HG03064 (cell line): ENCODE data around the gene ADAMTS6.
"Not testable (repeated sequence)": the region's sequence is repeated elsewhere in the genome, so short reads cannot be mapped to it uniquely, and the experiment has no call there.

Source experiments
- ATAC-seq: cut with Tn5 transposase; IDR thresholded peaks from one replicate; pipeline ENCODE4 v1.9.1; 2021; ENCODE audit warnings: low read depth; ENCODE audit not compliant: unreplicated experiment

Gene ADAMTS6

GRCh38 chr5:65209341-65209740 is 272.4 kb downstream of the ADAMTS6 start:
- no peak for ATAC-seq

DNA sequence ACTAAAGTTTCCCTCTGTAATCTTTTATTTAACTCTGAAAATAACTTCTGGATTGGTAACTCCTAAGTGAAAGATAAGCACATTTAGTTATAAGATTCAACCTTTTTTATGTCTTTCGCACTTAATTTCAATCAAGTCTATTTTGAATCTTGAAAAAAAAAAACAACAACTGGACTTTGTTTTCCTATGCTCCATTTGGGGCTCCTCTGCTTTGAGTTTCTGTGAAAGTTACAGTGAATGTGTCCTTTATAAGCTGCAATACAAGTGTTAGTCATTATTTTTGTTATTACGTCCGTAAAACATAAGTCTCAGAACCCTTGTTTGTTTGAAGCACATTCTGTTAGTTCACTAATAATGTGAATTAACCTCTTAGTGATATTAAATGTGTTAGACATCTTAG is 276.8 kb downstream of the ADAMTS6 start:
- ATAC-seq: no peak

GRCh38 chr5:65203746-65204145 is 278.0 kb downstream of the ADAMTS6 start:
- no peak for ATAC-seq

GRCh38 chr5:65199993-65200675 is 281.6 kb downstream of the ADAMTS6 start:
- no peak for ATAC-seq

- no peak for ATAC-seq
Observed at GRCh38 chr5:65198456-65199120, 283.1 kb downstream of the ADAMTS6 start.

DNA sequence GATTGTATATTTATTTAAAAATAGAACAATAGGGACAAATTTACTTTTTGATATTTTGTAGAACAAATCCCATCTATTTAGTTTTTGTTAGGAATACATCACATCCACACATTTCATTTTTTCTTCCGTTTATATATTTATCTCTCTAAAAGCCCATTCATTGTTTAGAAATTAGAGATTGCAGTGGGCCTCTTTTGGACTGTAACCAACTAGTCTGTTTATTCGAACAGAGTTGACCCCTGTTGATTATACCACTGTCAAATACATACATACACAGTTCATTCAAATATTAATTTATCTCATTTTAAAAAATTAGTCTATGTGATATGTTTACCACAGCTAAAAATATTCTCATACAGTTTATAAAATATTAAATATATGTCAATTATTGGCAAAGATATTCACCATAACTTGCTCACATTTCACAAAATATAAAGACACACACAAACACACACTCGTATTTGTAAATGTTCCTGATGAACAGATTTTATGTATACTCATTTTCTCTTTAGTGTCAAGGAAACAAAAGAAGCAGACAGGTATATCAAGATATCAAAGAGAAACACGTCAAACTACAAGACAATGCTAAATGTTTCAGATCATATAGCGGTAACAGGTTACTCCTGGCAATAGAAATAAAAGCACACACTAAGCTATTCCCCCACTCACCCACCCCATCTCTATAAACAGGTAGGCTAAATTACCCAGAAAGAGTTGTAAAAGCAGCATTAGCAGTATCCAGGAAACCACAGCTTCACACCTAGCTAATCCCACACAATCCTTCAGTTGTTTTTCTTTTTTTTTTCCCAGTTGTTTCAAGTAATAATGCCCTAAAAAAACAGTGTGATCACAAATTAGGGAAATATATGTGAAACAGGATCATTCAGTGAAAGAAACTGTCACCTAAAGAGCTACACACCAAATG is 283.9 kb downstream of the ADAMTS6 start:
- ATAC-seq: no peak

- no peak for ATAC-seq
Observed at GRCh38 chr5:65194871-65195270, 286.8 kb downstream of the ADAMTS6 start.

GRCh38 chr5:65192331-65192730 is 289.4 kb downstream of the ADAMTS6 start:
- no peak for ATAC-seq

GRCh38 chr5:65191554-65192135 is 290.1 kb downstream of the ADAMTS6 start:
- no peak for ATAC-seq

GRCh38 chr5:65190328-65191053 is 291.2 kb downstream of the ADAMTS6 start:
- ATAC-seq: no peak

DNA sequence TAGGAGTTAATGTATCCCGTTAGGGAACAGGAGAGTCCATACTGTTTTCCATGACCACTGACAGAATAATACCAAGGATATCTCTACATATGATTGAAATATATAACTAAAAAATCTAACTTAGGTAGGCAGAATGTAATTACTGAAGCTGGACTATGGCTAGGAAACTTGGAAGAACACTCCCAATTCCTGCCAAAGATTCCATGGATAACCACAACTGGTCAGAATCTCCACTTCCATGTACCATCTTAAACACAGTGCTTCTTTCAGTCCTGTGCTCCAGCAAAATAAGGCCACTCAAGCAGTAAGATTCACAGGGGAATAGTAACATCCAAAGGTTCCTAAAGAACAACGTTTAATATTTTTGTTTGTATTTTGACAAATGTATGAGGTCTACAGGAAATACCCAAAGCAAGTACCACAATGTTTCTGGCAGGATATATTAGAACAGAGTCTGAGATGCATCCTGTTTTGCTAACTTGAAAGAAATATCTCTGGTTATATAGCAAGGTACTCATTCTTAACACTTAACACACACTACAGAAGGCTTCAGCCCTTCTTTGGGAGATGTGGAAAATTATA is 295.0 kb downstream of the ADAMTS6 start:
- ATAC-seq: no peak

DNA sequence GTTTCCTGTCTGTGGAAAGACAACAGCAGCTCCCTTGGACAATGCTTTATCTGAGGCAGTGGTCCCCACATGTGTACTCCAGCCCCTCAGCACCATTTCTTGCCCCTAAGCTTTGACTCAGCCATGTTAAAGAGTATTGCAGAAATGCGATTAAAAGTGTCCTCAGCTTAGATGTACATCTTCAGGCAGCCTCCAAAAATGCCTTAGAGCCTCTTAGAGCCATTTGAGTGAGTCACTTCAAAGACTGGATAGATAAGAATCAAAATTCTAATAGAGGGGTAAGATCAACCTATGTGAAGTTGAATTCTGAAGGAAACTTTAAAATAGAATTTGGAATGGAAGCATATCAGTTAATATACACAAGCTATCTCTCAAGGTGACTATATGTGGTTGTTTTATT is 296.3 kb downstream of the ADAMTS6 start:
- ATAC-seq: no peak

DNA sequence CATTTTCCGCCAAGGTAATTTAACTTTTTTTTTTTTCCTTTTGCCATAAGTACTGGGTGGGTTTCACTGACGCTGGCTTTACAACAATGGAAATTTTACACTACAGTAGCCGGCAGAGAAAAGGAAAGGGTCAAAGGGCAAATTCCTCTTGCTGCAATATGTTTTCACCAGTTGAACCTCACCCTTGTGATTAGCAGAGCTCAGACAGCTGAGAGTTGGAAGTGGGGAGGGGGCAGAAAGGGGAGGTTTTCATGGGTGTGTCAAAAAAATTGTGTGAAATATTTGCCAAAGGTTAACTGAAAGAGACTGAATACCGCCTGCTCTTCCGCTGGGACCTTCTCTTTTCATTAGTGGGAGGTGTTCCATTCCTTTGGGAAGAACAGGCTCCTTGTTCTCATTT is 296.9 kb downstream of the ADAMTS6 start:
- no peak for ATAC-seq

DNA sequence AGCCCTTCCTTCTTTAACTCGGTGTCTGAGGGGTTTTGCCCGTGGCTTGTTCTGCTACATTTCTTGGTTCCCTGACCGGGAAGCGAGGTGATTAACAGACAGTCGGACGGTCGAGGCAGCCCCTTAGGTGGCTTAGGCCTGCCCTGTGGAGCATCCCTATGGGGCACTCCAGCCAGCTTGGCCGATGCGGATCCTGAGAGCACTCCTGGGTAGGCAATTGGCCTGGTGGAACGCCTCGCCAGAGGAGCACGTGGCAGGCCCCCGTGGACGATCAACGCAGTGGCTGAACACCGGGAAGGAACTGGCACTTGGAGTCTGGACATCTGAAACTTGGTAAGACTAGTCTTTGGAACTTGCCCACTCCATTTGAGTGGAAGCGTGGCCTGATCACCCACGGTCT is 307.5 kb downstream of the ADAMTS6 start:
- not testable (repeated sequence) for ATAC-seq

- no peak for ATAC-seq
Observed at GRCh38 chr5:65173130-65173525, 308.6 kb downstream of the ADAMTS6 start.

DNA sequence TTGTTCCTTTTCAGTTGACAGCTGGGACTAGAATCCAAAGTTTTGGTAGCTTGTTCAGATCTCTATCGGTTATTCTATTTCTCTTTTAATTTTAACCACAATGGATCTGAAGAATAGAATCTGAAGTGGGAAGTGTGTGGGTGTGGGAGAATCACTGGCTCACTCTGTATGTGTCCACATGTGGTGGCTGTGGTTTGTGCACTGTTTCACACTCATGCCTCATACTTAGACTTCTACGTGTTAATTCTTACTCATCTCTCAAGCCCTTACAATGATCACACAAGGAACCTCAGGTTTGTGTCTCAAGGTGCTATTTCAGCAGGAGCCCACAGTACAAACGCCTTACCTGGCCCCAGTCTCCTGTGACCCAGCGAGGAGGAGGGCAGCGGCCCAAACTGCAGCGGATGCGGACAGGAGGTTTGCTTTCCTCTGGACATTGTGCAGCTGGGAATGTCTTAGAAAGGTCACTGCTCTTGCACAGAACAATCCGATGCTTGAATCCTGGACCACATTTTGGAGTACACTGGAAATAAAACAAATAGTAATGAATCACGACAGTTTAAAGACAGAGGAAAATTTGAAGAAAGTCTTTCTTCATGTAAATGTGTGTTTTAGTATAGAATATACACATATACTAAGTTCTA is 309.1 kb downstream of the ADAMTS6 start:
- peak; percentile 98 for ATAC-seq

GRCh38 chr5:65171645-65172044 is 310.1 kb downstream of the ADAMTS6 start:
- no peak for ATAC-seq

DNA sequence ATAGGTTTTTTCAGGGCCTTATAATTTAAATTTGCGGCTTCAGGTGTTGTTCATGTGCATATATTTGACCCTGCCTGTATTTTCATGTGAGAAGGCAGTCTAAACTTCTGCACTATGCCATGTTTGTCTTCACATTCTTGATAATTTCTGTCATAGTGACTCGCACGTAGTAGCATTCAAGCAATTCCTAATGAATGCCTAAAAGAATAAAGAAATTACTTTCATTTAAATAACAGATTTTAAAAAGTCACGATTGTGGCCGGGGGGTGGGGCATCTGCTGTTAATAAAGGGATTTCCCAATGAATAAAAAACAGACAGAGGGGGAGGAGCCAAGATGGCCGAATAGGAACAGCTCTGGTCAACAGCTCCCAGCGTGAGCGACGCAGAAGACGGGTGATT is 318.0 kb downstream of the ADAMTS6 start:
- ATAC-seq: no peak

- no peak for ATAC-seq
Observed at GRCh38 chr5:65161655-65162054, 320.1 kb downstream of the ADAMTS6 start.
